Fibroblast of mammary gland (primary cell): ENCODE results near the gene PRMT1.

Source experiments
- DNase-seq: peaks from one replicate; pipeline ENCODE4 v3.0.0-alpha.2; 2010; ENCODE audit warnings: low read depth
- H3K4me3 ChIP-seq: 2 replicates; pipeline ENCODE4 v1.5.1; 2011; ENCODE audit warnings: low read depth, mild to moderate bottlenecking, low read length, moderate library complexity; ENCODE audit not compliant: control insufficient read depth
- CTCF ChIP-seq: conservative IDR thresholded peaks from 2 replicates; pipeline ENCODE4 v1.5.1; 2011; ENCODE audit warnings: low read depth, low read length, inconsistent platforms; ENCODE audit not compliant: control insufficient read depth, insufficient read depth

Gene PRMT1

GRCh38 chr19:49730166-49730565 is 53.1 kb downstream of the PRMT1 start:
- no peak for DNase-seq
- TF ChIP-seq CTCF: no peak
- H3K4me3 ChIP-seq: no peak overlapping the region
